Activated T-helper 1 cell treated with Interleukin-2 at 50 U/mL for 16 hours (primary cell): Measurements from ENCODE around the gene DGAT2.

ENCODE experiments used
- DNase-seq: peaks from one replicate; pipeline ENCODE4 v3.0.0-alpha.2; 2020; ENCODE audit warnings: low read depth

DGAT2 gene

DNA sequence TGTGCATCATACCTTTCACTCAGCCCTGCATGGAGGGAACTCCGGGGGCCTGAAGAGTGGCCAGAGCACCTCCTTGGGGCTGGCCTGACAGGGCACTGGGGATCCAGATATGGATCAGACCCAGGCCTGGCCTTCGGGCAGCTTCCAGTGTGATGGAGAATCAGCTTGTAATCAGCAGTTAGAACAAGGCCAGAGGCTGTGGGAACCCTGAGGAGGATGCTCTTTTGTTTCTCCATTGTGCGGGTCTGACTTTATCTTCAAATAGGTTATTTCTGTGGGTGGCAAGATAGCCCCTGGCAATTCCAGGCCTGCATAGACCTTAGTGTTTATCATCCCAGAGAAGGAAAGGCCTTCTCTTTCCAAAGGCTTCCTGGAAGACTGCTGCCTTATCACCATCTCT, 12.3 kb downstream of the DGAT2 start:
- no peak for DNase-seq

DNA sequence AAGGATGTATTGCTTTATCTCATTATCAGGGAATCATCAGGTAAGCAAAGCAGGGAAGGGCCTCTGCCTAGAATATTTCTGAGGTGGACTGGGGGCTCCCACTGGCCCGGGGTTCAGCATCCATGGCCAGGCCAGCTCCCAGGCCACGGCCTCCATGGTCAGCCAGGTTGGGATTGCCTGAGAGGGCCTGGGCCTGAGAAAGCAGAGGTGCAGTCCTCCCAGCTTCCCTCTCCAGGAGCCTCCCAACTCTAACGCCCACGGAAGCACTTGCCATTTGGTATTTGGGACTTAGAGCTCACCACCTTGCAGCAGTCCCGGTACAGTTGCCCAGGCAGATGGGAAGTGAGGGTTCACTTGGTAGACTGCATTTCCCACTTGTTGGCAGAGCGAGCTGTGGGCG, 12.7 kb downstream of the DGAT2 start:
- no peak for DNase-seq

DNA sequence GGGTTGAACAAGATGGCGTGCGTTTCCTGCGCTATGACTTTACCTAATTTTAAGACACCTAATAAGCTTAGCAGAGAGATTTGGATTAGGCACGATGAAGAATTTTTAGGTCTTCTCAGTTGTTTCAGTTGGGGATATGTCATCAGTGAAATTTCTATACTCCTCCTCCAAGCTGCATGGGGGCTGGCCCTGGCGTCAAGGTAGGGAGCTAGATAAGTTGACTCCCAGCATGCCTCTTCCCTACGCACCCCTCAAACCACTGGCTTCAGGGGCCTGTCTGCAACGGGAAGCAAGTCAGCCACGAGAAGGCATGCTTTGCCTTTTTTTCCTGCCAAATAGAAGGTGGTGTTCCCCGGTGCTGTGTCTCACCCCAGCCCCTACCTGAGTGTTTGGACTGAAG, 13.3 kb downstream of the DGAT2 start:
- no peak for DNase-seq

DNA sequence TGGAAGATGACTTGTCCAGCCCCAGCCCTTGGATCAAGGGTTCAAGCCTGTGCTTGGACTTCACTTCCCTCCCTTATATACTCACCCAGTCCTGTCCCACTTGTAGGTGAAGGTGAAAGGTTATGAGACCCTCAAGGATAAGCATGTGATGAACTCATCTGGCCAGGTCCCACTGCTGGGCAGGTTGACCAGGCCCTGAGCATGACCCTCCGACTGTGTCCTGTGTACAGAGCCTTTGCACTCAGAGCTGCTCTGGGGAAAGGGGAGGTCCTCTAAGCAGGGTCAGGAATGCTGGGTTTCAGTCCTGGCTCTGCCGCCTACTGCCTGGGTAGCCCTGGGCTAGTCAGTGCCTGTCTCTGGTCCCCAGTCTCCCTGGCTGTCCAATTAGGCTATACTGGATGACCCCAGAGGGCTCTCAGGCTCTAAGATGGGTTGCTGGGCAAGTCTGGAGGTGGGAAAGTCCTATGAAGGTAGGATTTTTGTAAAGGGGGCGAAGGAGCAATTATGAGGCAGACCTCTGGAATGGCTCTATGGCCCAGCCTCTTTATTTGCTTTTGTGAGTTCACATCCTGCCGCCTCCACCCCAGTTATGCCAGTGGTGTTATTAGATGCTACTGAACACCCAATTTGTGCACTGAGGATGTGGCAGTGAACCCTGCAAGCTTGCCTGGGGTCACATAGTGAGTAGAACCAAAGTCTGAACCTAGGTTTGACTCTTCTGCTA, 14.1 kb downstream of the DGAT2 start:
- DNase-seq: no peak

DNA sequence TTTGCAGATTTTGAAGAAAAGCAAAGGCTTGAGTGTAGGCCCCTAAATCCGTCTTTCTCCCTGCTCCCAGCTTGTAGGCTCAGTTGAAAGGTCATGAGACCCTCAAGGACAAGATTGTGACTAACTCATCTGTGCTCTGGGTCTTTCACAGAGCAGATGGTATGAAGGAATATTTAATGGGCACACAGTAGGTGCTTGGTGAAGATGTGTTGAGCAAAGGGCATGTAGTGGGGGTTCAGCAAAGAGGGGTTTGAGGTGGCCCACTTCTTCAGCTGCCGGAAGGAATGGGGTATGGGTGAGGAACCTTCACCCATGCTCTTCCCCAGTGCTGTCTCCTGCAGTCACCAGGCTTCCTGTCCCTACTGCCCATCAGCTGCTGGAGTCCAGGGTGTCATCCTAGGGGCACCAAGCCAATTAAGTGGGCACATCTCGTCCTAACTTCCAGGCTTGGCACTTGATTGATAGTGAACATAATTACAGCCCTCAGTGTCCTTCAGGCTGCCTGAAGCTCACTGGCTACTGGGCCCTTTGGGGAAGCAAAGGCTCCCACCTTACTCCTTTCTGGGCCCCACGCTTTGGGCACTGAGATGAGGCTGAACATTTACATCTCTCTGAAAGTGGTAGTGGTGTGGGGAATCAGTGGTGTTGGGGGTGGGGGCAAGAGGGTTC, 15.0 kb downstream of the DGAT2 start:
- DNase-seq: no peak

DNA sequence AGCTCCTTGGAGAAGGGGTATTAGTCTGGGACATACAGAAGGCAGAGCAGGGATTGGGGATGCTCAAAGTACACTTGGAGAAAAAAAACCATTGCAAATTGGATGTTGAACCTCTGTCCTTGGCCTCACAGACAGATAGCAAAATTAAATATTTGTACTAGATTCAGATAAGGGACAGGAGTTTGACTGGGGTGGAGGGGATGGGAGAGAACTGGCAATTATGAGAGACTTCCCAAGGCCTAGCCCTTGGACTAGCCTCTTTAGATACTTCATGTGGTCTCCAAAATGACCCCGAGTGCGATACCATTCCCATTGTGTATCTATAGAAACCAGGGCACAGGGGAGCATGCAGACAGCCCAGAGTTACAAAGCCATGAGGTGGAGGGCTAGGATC, 15.5 kb downstream of the DGAT2 start:
- DNase-seq: no peak

DNA sequence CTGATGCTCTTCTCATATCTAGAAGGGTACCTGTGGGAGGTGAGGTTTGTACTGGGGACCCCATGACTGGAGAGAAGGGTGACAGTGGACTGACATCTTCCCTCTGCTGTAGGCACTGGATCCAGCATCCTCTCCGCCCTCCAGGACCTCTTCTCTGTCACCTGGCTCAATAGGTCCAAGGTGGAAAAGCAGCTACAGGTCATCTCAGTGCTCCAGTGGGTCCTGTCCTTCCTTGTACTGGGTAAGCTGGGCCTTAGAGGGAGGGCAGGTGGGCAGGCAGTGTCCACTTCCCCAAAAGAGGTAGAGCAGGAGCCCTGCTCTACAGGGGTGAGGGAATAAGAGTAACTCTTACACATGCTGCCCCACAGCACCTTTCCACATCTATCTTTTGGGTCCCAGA, 15.9 kb downstream of the DGAT2 start:
- no peak for DNase-seq

DNA sequence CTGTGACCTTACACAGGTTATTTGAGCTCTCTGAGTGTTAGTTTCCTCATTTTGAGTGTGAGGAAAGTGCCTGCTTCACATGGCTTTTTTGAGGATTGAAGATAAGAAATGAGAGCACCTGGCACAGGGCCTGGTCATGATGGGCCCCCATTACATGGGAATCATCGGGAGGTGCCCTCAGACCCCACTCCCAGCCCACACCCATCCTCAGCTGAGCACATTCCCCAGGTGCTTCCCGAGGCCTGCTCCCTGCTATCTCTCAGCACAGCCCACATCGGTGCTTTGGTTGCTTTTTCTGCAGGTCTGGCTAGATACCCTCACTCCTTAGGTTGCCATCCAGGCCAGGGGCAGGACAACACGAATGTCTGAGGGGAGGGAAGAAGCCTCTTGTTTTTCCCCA, 16.6 kb downstream of the DGAT2 start:
- DNase-seq: no peak

DNA sequence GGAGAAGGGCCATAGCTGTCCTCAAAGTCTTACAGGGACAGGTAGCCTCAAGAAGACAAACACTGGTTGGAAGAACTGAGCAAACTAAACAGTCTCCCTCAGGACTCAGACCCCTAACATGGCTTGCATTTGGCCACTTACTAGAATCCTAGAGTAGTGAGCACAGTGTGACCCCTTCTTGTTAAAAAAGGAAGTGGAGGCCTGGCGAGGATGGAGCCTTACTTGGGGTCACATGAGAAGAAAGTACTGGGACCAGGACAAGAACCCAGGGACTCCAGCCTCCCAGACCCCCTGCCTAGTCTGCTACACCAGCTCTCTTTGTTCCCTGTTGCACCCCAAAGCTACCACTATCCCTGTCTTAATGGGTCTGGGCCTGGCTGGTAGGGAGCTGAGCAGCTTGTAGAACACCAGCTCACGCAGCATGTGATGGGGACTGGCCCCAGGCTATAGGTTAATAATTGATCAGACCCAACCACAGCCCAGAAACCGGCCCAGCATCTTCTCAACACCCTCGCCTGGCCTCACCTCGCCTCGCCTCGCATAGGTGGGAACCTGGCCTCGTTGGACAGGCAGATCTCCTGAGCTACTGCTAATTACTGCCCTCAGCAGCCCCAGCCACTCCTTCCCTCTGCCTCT, 17.6 kb downstream of the DGAT2 start:
- no peak for DNase-seq

DNA sequence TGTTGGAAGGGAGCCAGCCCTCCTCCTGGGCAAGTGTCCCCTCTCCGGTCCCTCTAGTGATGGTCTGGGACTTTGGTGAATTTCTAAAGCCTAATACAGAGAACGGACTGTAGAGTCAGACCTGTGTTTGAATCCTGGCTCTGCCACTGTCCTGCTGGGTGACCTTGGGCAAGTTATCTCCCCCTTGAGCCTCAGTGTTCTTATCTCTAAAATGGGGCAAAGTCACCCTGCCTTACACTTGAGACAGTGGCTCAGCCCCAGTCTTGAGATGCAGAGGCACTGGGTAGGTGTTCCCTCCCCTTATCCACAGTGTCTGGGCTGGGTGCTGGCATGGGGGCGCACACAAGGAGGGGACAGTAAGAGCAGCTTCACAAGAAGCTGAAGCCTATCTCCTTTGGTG, 20.9 kb downstream of the DGAT2 start:
- no peak for DNase-seq

DNA sequence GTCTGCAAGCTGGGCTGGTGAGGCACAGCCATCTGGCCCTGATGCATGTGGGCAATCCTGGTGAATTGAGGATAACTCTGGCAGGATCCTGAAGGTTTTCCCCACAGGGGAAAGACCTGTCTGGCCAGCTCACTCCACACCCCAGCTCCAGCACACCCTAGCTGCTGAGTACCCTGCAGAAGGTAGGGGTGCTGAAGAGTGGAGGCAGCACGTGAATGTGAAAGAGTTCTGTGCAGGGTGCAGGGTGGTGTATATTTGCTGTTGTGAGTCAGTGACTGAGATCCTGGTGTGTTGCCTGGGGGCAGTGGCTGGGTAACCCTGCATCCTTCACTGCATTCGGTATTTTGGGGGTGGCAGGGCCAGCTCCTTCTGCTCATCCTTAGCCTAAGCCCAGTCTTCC, 22.4 kb downstream of the DGAT2 start:
- DNase-seq: no peak

DNA sequence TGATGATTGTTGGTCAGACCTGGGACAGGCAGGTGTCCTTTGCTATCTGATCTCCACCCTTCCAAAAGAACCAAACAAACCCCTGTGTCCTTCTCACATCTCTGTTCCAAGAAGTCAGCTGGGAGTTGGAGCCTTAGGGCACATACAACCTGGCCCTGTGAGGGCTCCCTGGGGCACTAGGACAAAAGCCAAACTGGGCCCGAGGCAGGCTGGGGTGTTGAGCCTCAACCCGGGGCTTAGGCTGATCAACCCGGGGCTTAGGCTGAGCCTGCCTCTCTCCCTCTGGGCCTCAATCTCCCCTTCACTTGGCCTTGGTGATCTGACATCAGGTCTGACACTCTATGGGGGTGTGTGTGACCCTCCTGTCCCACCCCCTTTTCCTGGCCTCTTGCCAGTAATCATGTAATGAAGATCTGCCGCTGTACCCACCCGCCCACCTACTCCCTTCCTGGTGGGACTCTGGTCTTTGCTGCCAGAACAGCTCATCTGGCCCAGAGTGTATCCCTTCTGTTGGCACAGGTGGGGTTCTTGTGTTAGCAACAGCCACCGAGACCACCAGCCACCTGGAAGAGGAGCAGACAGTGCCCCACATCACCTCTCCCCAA, 23.7 kb downstream of the DGAT2 start:
- DNase-seq: no peak

DNA sequence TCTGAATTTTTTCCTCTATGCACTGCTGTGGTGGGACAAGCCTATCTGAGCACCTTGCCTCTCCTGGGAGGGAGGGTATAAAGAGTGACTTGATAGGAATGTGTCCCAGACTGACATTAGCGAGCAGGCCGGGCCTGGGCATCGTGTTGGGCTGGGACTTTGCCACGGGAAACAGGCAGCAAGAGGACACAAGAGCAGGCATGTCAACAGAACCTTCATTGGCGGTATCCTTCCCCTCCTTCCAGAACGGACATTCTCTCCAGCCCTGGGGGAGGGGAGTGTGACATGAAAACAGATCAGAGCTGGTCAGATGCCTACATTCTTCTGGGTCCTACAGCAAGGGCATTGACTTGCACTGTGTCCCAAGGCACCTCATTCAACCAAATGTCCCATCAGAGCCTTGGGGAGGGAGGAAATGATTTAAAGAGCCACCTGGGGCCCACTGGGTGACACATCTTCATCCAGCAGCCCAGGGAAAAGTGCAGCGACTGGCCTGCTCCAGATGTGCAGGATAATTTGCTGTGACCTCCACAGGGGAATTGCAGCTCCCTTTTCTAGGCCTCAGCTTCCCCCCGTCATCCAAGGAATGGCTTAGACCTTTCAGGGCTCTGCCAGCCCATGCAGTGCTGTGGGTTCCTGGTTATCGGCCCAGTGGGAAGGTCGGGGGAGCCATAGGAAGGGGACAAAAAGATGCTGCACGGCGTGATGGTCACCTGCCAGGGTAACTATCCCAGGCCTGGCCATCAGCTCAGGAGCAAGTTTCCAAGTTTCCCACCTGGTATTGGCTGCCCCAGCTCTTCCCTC, 24.6 kb downstream of the DGAT2 start:
- no peak for DNase-seq

DNA sequence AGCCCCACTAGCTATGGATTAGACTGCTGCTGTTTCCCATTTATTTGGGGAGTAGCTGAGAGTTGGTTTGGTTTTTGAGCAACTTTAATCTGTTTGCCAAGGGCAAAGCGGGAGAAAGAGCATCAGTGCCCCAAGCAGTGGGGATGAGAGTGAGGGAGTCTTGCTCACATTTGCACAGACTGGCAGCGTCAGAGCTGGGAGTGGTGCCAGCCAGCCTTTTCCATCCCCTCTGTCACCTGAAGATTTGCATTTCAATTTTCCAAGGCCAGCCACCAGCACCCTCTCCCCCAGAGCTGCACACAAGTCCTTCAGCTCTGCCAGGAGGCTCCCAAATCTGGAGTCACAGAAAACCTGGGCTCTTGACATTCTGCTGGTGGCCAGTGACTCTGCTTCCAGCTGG, 25.4 kb downstream of the DGAT2 start:
- DNase-seq: no peak

DNA sequence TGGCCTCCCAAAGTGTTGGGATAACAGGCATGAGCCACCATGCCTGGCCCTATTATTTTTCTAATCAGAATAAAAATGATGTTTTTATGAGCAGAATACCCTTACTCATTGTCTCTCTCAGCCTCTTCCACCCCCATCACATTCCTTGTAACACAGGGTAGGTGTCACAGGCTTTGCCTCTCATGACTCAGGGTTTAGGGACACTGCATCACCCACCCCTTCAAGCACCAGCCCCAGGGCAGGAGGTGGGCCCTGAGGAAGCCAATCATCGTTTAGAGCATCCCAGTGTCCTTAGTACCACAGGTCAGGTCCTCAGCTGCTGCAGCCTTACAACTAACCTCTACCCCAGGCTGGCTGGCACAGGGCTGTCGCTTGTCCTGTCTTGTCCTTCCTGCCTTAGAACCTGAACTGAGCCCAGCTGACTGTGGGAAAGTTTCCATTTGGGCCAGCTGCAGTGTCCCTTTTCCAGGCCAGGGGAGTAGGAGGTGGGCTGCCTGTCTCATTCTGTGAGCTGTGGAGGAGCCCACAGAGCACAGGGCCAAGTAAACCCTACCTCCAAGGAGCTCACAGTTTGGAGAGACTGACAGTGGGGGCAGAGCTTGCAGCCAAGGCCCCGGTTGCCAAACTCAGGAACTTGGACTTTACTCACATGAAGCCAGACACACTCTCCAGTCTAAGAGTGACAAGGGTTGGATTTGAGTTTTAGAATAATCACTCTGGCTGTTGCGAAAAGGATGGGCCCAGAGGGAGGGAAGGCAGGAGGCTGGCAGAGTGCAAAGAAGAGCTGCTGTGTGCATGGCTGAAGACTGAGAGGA, 26.9 kb downstream of the DGAT2 start:
- DNase-seq: no peak

DNA sequence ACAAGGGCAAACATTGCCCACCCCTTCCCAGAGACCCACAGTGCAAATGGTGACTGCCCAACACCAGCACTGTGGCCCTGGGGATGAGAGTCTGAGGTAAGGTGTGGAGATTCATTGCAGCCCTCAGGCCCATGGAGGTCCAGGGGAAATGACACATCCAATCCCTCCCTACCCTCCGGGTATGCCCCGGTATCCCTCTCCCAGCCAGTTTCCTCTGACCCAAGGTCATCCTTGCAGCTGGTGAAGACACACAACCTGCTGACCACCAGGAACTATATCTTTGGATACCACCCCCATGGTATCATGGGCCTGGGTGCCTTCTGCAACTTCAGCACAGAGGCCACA, 27.5 kb downstream of the DGAT2 start:
- DNase-seq: no peak

DNA sequence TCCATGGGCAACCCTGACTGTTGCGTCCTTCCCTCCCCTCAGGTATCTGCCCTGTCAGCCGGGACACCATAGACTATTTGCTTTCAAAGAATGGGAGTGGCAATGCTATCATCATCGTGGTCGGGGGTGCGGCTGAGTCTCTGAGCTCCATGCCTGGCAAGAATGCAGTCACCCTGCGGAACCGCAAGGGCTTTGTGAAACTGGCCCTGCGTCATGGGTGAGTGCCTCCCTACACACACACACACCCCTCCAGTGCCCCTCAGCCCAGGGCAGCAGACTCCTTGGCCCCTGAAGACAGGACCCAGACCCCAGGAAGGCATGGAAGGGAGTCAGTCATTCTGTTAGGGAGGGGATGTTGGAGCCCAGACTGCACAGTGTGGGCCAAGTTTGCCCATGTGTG, 28.5 kb downstream of the DGAT2 start:
- no peak for DNase-seq

DNA sequence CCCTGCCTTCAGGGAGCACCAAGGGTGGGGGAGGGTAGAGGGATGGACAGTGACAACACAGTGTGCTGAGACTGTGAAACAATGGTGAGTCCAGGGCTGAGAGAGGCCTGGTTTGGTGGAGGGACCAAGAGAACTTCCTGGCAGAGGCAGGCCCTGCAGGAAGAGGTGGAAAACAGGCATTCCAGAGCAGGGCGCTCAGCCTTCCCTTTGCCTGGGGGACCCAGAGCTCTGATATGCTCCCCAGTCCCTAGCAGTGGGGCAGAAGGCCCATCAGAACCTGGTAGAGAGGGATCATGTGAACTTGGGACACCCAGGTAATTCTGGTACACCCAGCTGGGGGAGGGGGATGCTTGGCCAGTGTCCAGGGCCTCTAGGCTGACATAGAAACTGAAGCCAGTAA, 29.2 kb downstream of the DGAT2 start:
- DNase-seq: no peak

DNA sequence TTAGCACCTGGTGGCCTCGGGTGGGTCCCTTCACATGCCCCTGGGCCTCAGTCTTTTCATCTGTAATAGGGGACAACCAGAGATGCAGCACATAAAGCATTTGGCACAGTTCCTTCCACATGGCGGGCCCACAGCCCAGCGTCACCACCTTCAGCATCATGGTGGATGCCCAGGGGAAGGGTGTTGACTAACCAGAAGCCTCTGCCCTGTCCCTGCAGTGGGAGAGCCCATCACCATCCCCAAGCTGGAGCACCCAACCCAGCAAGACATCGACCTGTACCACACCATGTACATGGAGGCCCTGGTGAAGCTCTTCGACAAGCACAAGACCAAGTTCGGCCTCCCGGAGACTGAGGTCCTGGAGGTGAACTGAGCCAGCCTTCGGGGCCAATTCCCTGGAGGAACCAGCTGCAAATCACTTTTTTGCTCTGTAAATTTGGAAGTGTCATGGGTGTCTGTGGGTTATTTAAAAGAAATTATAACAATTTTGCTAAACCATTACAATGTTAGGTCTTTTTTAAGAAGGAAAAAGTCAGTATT, 31.6 kb downstream of the DGAT2 start:
- no peak for DNase-seq

DNA sequence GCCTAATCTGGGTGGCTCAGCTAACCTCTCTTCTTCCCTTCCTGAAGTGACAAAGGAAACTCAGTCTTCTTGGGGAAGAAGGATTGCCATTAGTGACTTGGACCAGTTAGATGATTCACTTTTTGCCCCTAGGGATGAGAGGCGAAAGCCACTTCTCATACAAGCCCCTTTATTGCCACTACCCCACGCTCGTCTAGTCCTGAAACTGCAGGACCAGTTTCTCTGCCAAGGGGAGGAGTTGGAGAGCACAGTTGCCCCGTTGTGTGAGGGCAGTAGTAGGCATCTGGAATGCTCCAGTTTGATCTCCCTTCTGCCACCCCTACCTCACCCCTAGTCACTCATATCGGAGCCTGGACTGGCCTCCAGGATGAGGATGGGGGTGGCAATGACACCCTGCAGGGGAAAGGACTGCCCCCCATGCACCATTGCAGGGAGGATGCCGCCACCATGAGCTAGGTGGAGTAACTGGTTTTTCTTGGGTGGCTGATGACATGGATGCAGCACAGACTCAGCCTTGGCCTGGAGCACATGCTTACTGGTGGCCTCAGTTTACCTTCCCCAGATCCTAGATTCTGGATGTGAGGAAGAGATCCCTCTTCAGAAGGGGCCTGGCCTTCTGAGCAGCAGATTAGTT, 32.3 kb downstream of the DGAT2 start:
- DNase-seq: no peak
